IMR-90 (cell line): ENCODE results near the gene CASQ1.

Source experiments
- BHLHE40 ChIP-seq: fragments of 150-350 bp; IDR thresholded peaks from 2 replicates; pipeline ENCODE4 v1.6.1; 2016; ENCODE audit warnings: mild to moderate bottlenecking, low read depth, low read length
- CTCF ChIP-seq: conservative IDR thresholded peaks from 2 replicates; pipeline ENCODE4 v1.5.1; 2012; ENCODE audit warnings: mild to moderate bottlenecking, low read depth, low read length, improper control_type of control experiment
- NFE2L2 ChIP-seq: fragments of 150-350 bp; IDR thresholded peaks from 2 replicates; pipeline ENCODE4 v1.6.1; 2016; ENCODE audit warnings: low read depth, mild to moderate bottlenecking, low read length
- POLR2A ChIP-seq: IDR thresholded peaks from 2 replicates; pipeline ENCODE4 v1.6.1; 2012; ENCODE audit warnings: mild to moderate bottlenecking, low read depth, low read length
- RAD21 ChIP-seq: IDR thresholded peaks from 2 replicates; pipeline ENCODE4 v1.6.1; 2012; ENCODE audit warnings: low read length, improper control_type of control experiment
- SMC3 ChIP-seq: fragments of 150-350 bp; IDR thresholded peaks from 2 replicates; pipeline ENCODE4 v1.6.1; 2016; ENCODE audit warnings: low read depth, mild to moderate bottlenecking, antibody characterized with exemption, low read length, moderate library complexity

- TF ChIP-seq BHLHE40 = no peak
- no peak for TF ChIP-seq CTCF
- TF ChIP-seq RAD21 = no peak
- TF ChIP-seq POLR2A = no peak
- no peak for TF ChIP-seq NFE2L2
- TF ChIP-seq SMC3 = no peak
Observed at GRCh38 chr1:160244209-160244608, 53.8 kb downstream of the CASQ1 start.
